ENCODE measurements around the gene RNF133.

The RNF133 gene

GRCh38 chr7:122699017-122699416 lies at the start of gene RNF133:
Gene RNF133, minus strand, starts transcription at chr7:122699117. Its CDS starts 199 bp downstream, at chr7:122698918.
- no peak for FAIRE-seq

GRCh38 chr7:122748195-122748594 lies 49.3 kb upstream of the RNF133 start:
- FAIRE-seq, result no peak

GRCh38 chr7:122746948-122747347 lies 48.0 kb upstream of the RNF133 start:
- FAIRE-seq, result no peak

- no peak for FAIRE-seq
Observed at GRCh38 chr7:122743211-122743610, 44.3 kb upstream of the RNF133 start.

GRCh38 chr7:122738947-122739346 lies 40.0 kb upstream of the RNF133 start:
- no peak for FAIRE-seq

GRCh38 chr7:122736183-122736582 lies 37.3 kb upstream of the RNF133 start:
- FAIRE-seq, result no peak

- FAIRE-seq, result no peak
Observed at GRCh38 chr7:122727759-122728158, 28.8 kb upstream of the RNF133 start.

- FAIRE-seq, result no peak
Observed at GRCh38 chr7:122727354-122727753, 28.4 kb upstream of the RNF133 start.

GRCh38 chr7:122726881-122727280 lies 28.0 kb upstream of the RNF133 start:
- FAIRE-seq, result no peak

GRCh38 chr7:122724366-122724765 lies 25.4 kb upstream of the RNF133 start:
- no peak for FAIRE-seq

GRCh38 chr7:122719010-122719578 lies 20.2 kb upstream of the RNF133 start:
- FAIRE-seq, result no peak

GRCh38 chr7:122717356-122718089 lies 18.6 kb upstream of the RNF133 start:
- FAIRE-seq, result no peak

GRCh38 chr7:122715183-122715582 lies 16.3 kb upstream of the RNF133 start:
- FAIRE-seq, result no peak

- FAIRE-seq, result no peak
Observed at GRCh38 chr7:122710916-122711315, 12.0 kb upstream of the RNF133 start.

- FAIRE-seq, result no peak
Observed at GRCh38 chr7:122709930-122710646, 11.2 kb upstream of the RNF133 start.

- FAIRE-seq, result no peak
Observed at GRCh38 chr7:122706836-122707235, 7.9 kb upstream of the RNF133 start.

GRCh38 chr7:122702872-122703510 lies 4.1 kb upstream of the RNF133 start, which contains the start of gene RNF148:
Gene RNF148, minus strand, starts transcription at chr7:122702922. Its CDS starts 172 bp downstream, at chr7:122702750.
- no peak for FAIRE-seq

- FAIRE-seq, result no peak
Observed at GRCh38 chr7:122695816-122696215, 3.1 kb downstream of the RNF133 start.

GRCh38 chr7:122694697-122695096 lies 4.2 kb downstream of the RNF133 start:
- FAIRE-seq, result no peak

- no peak for FAIRE-seq
Observed at GRCh38 chr7:122692769-122693309, 6.1 kb downstream of the RNF133 start.

- no peak for FAIRE-seq
Observed at GRCh38 chr7:122691569-122692235, 7.2 kb downstream of the RNF133 start.

- FAIRE-seq, result no peak
Observed at GRCh38 chr7:122689346-122690109, 9.4 kb downstream of the RNF133 start.

Measured in islet of Langerhans (tissue), 1 donor.